Measurements from ENCODE around the gene SH3RF3. TPM values are rescaled to one million over a fixed set of nuclear protein-coding genes. Genes with fewer than 3 reads are reported as not detected.
A peak's percentile ranks its signal among the peaks of the same experiment; 100 is the strongest.

The SH3RF3 gene
- total RNA-seq, 1 donor from 2014 or later, result under 0.01 TPM

GRCh38 chr2:109302319-109302718, 173.3 kb downstream of the SH3RF3 start:
- DNase-seq (ENCODE audit: low read depth), result no peak
- no peak for TF ChIP-seq CTCF (IDR thresholded peaks at IDR 0.05; ENCODE audit: insufficient read depth, low read length, severe bottlenecking)
- H3K4me3 ChIP-seq (ENCODE audit: low read depth, low read length), result no peak overlapping the region
- H3K36me3 ChIP-seq (ENCODE audit: control insufficient read depth, insufficient read depth, low read length), result no peaks in the 10 kb centered on the region
- no peak for FAIRE-seq
- peaks cover 9% of the 10 kb centered on the region for H3K27me3 ChIP-seq (ENCODE audit: control insufficient read depth, insufficient read depth, low read length)

- FAIRE-seq, result no peak
- H3K36me3 ChIP-seq (ENCODE audit: control insufficient read depth, insufficient read depth, low read length), result no peaks in the 10 kb centered on the region
- TF ChIP-seq CTCF (IDR thresholded peaks at IDR 0.05; ENCODE audit: insufficient read depth, low read length, severe bottlenecking), result no peak
- no peak overlapping the region for H3K4me3 ChIP-seq (ENCODE audit: low read depth, low read length)
- DNase-seq (ENCODE audit: low read depth), result no peak
- peaks cover 8% of the 10 kb centered on the region for H3K27me3 ChIP-seq (ENCODE audit: control insufficient read depth, insufficient read depth, low read length)
These were observed 175.2 kb downstream of the SH3RF3 start for GRCh38 chr2:109304242-109304641.

GRCh38 chr2:109304731-109305470, 175.9 kb downstream of the SH3RF3 start:
- peaks cover 6% of the 10 kb centered on the region for H3K27me3 ChIP-seq (ENCODE audit: control insufficient read depth, insufficient read depth, low read length)
- peak; percentile 67 for DNase-seq (ENCODE audit: low read depth)
- H3K4me3 ChIP-seq (ENCODE audit: low read depth, low read length), result no peak overlapping the region
- no peak for FAIRE-seq
- no peak for TF ChIP-seq CTCF (IDR thresholded peaks at IDR 0.05; ENCODE audit: insufficient read depth, low read length, severe bottlenecking)
- no peaks in the 10 kb centered on the region for H3K36me3 ChIP-seq (ENCODE audit: control insufficient read depth, insufficient read depth, low read length)

GRCh38 chr2:109305490-109306167, 176.6 kb downstream of the SH3RF3 start:
- H3K27me3 ChIP-seq (ENCODE audit: control insufficient read depth, insufficient read depth, low read length), result peaks cover 6% of the 10 kb centered on the region
- H3K4me3 ChIP-seq (ENCODE audit: low read depth, low read length), result no peak overlapping the region
- no peaks in the 10 kb centered on the region for H3K36me3 ChIP-seq (ENCODE audit: control insufficient read depth, insufficient read depth, low read length)
- DNase-seq (ENCODE audit: low read depth) (no peak), FAIRE-seq (peak; percentile 23)
- no peak for TF ChIP-seq CTCF (IDR thresholded peaks at IDR 0.05; ENCODE audit: insufficient read depth, low read length, severe bottlenecking)

- TF ChIP-seq CTCF (IDR thresholded peaks at IDR 0.05; ENCODE audit: insufficient read depth, low read length, severe bottlenecking), result no peak
- DNase-seq (ENCODE audit: low read depth) (no peak), FAIRE-seq (no peak)
- Histone ChIP-seq H3K36me3 (ENCODE audit: control insufficient read depth, insufficient read depth, low read length) (no peaks in the 10 kb centered on the region), H3K4me3 (ENCODE audit: low read depth, low read length) (no peak overlapping the region), H3K27me3 (ENCODE audit: control insufficient read depth, insufficient read depth, low read length) (peaks cover 6% of the 10 kb centered on the region)
These were observed 177.2 kb downstream of the SH3RF3 start for GRCh38 chr2:109306190-109306589.

All from bronchial epithelial cell (primary cell).